Forelimb muscle (tissue), 1 donor: ENCODE measurements around the gene TXNRD2. TPM values are rescaled to one million over a fixed set of nuclear protein-coding genes. Genes with fewer than 3 reads are reported as not detected.

Experiments
- DNase-seq: peaks from one replicate; pipeline ENCODE4 v3.0.0-alpha.2; 2013; ENCODE audit warnings: low read depth
- polyA plus RNA-seq: library from polyadenylated mRNA; unstranded; fragments of 120-200 nt; gene quantifications from one replicate; pipeline ENCODE4 v1.2.1, GENCODE V29; 2013; ENCODE audit not compliant: insufficient read length

TXNRD2 gene
- polyA plus RNA-seq, 1 donor: 19.1 TPM

GRCh38 chr22:19980766-19981165 is 39.1 kb upstream of the TXNRD2 start:
- no peak for DNase-seq

- no peak for DNase-seq
Measured at GRCh38 chr22:19979712-19980493, 38.3 kb upstream of the TXNRD2 start.

- DNase-seq: no peak
Measured at GRCh38 chr22:19978748-19979147, 37.1 kb upstream of the TXNRD2 start.

- no peak for DNase-seq
Measured at GRCh38 chr22:19977296-19978243, 36.0 kb upstream of the TXNRD2 start.

- DNase-seq: no peak
Measured at GRCh38 chr22:19976671-19977070, 35.1 kb upstream of the TXNRD2 start.

- DNase-seq: no peak
Measured at GRCh38 chr22:19975707-19976035, 34.1 kb upstream of the TXNRD2 start.

- DNase-seq: no peak
Measured at GRCh38 chr22:19974935-19975706, 33.5 kb upstream of the TXNRD2 start.

- no peak for DNase-seq
Measured at GRCh38 chr22:19974268-19974861, 32.7 kb upstream of the TXNRD2 start.

GRCh38 chr22:19973551-19974267 is 32.1 kb upstream of the TXNRD2 start:
- no peak for DNase-seq

GRCh38 chr22:19972652-19973550 is 31.3 kb upstream of the TXNRD2 start:
- no peak for DNase-seq

- DNase-seq: no peak
Measured at GRCh38 chr22:19972251-19972650, 30.6 kb upstream of the TXNRD2 start.

- no peak for DNase-seq
Measured at GRCh38 chr22:19971276-19972124, 29.9 kb upstream of the TXNRD2 start.

- no peak for DNase-seq
Measured at GRCh38 chr22:19970479-19971275, 29.1 kb upstream of the TXNRD2 start.

- DNase-seq: no peak
Measured at GRCh38 chr22:19970031-19970478, 28.4 kb upstream of the TXNRD2 start.

- no peak for DNase-seq
Measured at GRCh38 chr22:19969141-19969928, 27.7 kb upstream of the TXNRD2 start.

- DNase-seq: no peak
Measured at GRCh38 chr22:19968450-19968891, 26.9 kb upstream of the TXNRD2 start.

GRCh38 chr22:19967850-19968449 is 26.3 kb upstream of the TXNRD2 start:
- DNase-seq: no peak
